Stimulated activated CD8-positive, alpha-beta memory T cell treated with anti-CD3 and anti-CD28 coated beads, Interleukin-15, amount 100 ng/mL, for 24 hours (primary cell): ENCODE results near the gene RHOT2.
A peak's percentile ranks its signal among the peaks of the same experiment; 100 is the strongest.

Experiments used
- DNase-seq: peaks from one replicate; pipeline ENCODE4 v3.0.0-alpha.2; 2020; ENCODE audit warnings: low read depth

RHOT2 gene

DNA sequence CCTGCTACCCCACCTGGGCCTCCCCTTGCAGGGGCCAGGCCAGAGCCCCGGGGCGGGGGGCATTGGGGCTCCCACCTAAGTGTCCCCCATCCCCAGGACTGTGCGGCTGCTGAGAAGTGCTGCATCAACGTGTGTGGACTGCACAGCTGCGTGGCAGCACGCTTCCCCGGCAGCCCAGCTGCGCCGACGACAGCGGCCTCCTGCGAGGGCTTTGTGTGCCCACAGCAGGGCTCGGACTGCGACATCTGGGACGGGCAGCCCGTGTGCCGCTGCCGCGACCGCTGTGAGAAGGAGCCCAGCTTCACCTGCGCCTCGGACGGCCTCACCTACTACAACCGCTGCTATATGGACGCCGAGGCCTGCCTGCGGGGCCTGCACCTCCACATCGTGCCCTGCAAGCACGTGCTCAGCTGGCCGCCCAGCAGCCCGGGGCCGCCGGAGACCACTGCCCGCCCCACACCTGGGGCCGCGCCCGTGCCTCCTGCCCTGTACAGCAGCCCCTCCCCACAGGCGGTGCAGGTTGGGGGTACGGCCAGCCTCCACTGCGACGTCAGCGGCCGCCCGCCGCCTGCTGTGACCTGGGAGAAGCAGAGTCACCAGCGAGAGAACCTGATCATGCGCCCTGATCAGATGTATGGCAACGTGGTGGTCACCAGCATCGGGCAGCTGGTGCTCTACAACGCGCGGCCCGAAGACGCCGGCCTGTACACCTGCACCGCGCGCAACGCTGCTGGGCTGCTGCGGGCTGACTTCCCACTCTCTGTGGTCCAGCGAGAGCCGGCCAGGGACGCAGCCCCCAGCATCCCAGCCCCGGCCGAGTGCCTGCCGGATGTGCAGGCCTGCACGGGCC, 35.2 kb upstream of the RHOT2 start:
- DNase-seq = no peak

DNA sequence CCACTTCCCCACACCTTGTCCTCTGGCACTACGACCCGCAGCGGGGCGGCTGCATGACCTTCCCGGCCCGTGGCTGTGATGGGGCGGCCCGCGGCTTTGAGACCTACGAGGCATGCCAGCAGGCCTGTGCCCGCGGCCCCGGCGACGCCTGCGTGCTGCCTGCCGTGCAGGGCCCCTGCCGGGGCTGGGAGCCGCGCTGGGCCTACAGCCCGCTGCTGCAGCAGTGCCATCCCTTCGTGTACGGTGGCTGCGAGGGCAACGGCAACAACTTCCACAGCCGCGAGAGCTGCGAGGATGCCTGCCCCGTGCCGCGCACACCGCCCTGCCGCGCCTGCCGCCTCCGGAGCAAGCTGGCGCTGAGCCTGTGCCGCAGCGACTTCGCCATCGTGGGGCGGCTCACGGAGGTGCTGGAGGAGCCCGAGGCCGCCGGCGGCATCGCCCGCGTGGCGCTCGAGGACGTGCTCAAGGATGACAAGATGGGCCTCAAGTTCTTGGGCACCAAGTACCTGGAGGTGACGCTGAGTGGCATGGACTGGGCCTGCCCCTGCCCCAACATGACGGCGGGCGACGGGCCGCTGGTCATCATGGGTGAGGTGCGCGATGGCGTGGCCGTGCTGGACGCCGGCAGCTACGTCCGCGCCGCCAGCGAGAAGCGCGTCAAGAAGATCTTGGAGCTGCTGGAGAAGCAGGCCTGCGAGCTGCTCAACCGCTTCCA, 34.4 kb upstream of the RHOT2 start:
- no peak for DNase-seq

DNA sequence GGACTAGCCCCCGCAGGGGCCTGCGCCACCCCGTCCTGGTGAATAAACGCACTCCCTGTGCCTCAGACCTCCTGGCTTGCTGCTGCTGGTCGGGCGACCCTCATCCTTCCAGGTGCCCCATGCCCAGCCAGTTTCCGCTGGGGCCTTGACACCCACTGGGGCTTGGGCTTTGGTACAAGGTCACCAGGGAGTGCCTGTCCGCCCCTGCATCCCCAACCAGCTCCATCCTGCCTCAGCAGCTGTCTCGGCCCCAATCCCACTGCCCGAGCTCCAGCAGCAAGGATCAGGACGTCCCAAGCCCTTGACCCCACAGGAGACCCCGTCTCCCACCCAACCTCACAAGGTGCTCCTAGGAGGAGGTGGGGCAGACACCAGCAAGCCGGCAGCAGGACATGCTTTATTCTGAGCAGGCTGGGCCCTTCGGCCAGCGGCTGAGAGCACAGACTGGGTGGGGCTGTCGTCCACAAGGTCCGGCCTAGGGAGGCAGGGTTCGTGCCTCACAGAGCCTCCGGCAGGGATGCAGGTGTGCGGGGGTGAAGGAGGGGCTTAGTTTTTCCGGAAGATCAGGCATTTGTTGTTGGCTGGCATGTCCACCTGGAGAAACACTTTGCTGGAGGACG, 33.8 kb upstream of the RHOT2 start:
- no peak for DNase-seq

DNA sequence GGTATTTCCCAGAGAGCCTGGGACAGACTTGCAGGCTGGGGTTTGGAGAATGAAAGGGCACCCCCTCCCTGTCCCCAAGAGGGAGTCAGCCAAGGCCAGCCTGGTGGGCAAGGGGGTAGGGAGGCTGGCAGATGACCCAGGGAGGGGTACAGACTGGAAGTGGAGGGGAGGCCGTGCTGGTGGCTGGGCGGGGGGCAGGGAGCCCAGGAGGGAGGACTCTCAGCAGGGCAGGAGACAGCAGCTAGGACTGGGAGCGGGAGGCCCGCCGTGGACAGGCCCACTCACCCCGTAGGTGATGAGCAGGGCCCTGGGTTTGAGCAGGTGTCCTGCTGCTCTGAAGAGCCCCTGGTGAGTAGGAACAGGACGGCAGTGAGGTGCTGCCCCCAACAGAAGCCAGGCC, 32.9 kb upstream of the RHOT2 start:
- no peak for DNase-seq

DNA sequence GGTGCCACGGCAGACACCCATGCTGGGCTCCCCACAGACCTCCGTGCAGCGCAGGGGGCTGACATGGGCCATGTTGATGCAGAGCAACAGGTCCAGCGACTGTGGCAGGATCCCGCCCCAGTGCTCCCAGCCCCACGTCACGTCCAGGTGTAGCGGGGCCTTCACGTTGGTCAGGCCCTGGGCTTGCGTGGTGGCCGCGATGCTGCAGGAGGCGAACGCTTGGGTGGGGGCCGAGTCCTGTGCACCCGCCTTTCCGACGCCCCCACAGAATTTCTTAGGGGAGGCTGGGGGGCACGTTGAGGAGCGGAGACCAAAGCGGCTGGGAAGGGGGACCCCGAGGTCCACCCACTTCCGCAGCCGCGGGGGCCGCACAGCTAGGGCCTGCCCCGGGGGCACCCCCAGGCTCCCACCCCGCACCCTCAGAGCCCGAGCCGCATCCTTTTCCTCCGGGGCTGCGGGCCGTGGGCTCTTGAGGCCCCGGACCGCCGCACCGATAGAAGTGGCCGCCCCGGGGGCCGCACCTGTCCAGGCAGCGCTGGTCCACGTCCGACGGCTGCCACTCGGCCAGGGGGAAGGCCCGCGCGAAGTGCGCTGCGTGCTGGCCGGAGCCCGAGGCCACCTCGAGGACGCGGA, 32.2 kb upstream of the RHOT2 start:
- DNase-seq = no peak

DNA sequence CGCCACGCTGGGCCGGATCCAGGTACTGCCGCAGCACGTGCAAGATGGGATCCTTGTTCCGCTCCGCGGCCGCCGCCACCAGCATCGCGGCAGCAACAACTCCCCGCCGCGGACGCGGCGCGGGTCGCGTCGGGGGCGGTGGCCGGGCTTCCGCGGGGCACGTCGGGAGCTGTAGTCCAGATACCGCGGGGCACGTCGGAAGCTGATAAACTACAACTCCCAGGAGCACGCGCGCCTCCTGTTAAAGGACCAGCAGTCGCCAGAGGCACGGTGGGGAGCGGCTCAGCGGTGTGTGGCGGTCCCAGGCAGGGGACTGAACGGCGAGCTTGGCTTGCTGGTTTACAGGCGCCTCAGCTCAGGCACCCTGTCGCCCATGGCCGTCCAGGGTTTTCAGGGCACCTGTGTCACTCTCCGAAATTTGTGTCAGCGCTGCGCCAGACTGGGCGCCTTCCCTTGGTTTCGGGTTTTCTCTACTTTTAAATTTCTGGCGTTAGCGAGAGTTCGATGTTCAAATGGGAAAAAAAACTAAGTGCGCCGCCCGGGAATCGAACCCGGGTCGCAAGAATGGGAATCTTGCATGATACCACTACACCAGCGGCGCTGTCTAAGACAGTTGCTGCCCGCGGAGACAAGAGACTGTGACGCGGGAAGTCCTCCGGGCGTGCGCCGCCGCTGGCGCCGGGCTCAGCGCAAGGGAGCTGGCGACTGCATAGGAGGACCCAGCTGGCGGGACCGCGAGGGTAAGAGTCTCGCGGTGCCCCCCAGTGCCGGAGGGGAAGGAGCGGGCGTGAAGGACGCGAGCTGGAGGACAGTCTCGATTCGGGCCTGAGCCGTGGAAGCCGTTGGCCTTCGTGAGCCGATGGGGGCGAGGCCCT, 31.5 kb upstream of the RHOT2 start, which contains the start of gene METTL26:
TSS of gene METTL26 (minus strand) at position 100 of the 875 bp plus-strand sequence. CDS start at position 85, 15 bp downstream.
- DNase-seq = peak; percentile 98

DNA sequence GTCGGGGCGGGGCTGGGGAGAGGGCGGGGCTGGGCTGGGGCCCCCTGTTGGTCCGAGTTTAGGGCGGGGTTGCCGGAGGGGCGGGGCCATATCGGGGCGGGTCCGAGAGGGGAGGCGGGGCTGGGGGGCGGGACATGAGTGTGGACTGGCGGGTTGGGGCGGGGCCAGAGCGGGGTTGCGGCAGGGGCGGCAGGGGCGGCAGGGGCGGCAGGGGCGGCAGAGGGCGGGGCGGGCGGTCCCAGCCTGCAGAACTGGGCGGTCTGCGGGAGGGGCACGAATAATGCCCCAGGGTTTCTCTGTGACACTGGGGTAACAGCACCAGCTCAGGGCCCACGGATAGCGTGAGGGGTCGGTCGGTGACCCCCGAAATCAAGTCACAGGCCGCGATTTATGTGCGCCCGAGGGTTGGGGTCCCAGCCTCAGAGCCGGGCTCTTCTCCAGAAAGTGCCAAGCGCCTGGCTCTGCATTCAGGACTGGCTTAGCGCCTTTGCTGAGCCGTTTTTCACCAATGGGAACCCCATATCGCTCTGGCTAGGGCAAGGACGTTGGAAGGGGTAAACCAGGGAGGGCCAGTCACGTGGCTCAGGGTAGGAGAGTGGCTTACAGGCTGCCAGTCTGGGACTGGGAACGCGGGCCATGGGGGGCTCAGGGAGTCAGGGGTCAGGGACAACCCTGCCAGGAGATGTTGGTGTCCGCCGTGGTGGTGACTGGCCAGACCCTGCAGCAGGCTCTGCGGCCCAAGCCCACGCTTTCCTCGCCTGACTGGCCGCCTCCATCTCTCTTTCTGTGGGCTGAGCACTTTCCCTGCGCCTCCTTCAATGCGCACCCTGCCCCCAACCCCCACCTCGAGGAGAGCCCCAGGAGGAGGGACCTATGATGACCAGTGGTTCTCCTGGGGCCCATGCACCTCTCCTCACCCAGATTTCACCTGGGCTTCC, 30.6 kb upstream of the RHOT2 start:
- DNase-seq = peak; percentile 82

DNA sequence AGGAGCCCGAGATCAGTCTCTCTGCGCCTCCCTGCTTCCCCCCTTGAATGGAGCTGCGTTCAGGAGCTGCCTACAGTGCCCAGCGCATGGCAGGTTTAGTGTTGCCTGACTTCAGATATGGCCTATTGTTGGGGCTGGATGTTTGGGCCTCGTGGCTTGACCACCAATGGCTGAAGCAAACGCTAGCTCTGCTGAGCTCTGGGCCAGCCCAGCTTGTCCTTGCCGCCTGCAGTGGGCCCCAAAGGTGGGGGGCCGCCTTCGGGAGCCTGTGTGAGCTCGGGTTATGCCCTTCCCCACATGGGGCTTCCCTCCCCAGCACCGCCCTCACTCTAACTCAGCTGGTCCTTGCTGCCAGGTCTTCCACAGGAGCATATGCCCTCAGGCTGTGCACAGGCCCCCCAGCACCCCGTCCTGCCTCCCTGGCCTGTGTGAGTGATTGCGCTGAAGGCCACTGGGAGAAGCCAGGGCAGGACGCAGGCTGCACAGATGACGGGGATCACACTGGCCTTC, 29.8 kb upstream of the RHOT2 start:
- DNase-seq = no peak

DNA sequence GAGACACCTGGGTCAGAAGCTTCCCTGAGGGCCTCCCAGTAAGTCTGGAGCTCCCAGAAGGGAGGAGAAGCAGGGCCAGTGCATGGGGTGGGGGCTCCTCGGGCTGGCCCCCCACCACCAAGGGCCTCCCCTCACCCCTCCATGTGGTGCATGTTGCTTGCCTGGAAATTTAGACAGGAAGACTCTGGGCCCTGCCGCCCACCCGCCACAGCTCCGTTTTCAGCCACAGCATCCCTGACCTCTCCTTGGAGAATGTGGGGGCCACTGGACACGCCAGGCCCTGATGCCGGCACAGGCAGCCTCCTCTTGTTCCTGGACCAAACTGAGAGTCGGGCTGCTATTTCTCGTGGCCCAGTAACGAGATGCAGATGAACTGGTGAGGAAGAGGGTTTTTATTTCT, 29.1 kb upstream of the RHOT2 start:
- no peak for DNase-seq

DNA sequence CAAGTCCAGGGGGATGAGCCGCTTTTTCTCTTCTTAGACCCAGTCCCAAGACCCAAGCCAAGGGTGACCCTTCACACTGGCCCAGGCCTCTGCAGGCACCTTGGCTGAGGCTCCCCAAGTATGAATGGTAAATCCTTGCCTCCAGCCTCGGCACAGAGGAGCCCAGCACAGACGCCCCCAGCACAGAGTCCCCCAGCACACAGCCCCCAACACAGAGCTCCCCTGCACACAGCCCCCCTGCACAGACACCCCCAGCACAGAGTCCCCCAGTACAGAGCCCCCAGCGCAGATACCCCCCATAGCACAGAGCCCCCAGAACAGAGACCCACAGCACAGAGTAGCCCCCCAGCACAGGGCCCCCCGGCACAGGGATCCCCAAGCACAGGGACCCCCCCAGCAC, 27.3 kb upstream of the RHOT2 start:
- DNase-seq = no peak

DNA sequence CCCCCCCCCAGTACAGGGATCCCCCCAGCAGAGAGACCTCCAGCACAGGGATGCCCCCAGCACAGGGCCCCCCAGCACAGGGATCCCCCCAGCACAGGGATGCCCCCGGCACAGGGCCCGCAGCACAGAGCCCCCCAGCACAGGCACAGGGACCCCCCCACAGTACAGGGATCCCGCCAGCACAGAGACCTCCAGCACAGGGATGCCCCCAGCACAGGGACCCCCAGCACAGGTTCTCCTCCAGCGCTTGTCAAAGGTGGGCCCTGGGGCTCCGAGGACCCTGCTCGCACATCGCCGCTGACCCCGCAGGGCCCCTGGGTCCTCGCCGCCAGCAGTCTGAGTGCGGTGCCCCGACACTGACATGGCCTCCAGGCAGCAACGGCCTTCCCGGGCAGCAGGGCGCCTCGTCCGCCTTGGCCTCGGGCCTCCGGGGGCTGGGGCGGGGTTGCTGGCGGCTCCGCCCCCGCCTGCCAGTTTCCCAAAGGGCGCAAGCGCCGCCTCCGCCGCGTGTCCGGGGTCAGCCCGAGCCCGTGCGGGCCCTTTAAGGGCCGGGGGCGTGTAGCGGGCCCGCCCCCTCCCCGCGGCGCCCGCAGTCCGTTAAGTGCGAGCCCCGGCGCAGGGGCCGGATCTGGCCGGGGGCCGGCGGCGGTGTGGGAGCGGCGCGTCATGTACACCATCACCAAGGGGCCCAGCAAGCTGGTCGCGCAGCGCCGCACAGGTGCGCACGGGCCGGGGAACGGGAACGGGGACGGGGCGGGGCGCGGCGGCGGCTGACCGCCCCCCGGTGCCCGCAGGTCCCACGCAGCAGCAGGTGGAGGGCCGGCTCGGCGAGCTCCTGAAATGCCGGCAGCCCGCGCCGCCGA, 26.4 kb upstream of the RHOT2 start, which contains the start of gene MCRIP2:
TSS of gene MCRIP2 (plus strand) at position 503 of the 863 bp plus-strand sequence. CDS start at position 667, 164 bp downstream.
- peak; percentile 46 for DNase-seq

DNA sequence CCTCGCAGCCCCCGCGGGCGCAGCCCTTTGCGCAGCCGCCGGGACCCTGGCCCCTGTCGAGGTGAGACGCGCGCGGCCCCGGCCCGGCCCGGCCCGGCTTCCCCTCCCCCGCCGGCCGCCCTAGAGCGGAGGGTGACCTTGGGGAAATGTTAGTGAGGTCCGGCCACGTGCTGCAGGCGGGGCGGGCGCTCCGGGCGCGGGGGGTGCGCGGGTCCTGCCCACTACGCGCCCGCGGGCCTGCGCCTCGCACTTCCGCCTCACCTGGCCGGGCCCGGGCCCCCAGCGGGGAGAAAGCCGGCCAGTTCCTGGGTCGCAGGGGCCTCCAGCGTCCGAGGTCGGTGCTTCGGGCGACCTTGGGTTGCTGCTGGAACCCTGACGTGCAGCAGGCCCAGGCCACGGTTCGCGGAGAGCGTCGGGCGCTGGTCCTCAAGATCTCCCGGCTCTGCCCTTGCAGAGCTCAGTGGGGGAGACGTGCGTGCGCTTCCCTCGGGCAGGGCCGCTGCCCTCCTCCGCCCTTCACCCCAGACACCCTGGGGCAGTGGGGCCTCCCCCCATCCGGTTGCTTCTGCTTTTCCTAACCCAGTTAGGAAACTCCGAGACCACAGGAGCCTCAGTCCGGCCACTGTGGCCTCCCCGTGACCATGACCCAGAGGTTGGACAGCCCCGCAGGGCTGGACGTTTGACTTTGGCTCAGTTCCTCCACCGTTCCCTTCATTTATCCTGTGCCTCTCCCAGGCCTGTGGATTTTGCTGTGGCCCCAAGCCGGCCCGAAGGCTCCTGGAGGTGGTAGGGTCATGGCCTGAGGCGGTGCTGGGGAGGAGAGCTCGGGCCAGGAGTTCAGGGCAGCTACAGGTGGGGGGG, 25.5 kb upstream of the RHOT2 start:
- DNase-seq = no peak

DNA sequence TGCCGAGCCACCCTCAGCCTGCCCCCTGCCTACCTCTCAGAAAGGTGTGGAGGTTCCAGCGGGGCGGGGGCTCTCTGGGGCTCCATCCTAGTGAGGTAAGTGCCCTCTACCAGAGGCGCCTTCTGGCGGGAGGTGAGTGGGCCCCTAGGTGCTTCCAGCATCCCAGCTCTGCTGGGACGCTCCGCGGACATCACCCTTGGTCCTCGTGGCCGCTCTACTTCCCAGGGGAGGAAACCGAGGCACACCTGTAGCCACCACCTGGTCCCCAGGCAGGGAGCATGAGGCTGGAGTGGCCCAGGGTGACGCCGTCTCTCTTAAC, 24.9 kb upstream of the RHOT2 start:
- no peak for DNase-seq

DNA sequence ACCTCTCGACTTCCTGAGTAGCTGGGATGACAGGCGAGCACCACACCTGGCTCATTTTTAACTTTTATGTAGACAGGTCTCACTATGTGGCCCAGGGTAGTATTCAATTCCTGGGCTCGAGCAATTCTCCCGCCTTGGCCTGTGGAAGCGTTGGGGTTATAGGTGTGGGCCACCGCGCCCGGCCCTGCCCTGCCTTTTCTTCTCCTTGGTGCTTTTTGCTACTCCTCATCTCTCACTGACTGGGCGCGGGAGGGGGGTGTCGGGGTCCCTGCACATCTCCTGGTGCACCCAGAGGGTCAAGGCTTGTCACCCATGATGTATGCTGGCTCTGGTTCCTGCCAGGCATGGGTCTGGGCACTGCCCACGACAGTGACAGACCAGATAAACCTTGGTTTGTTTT, 23.4 kb upstream of the RHOT2 start:
- DNase-seq = no peak

DNA sequence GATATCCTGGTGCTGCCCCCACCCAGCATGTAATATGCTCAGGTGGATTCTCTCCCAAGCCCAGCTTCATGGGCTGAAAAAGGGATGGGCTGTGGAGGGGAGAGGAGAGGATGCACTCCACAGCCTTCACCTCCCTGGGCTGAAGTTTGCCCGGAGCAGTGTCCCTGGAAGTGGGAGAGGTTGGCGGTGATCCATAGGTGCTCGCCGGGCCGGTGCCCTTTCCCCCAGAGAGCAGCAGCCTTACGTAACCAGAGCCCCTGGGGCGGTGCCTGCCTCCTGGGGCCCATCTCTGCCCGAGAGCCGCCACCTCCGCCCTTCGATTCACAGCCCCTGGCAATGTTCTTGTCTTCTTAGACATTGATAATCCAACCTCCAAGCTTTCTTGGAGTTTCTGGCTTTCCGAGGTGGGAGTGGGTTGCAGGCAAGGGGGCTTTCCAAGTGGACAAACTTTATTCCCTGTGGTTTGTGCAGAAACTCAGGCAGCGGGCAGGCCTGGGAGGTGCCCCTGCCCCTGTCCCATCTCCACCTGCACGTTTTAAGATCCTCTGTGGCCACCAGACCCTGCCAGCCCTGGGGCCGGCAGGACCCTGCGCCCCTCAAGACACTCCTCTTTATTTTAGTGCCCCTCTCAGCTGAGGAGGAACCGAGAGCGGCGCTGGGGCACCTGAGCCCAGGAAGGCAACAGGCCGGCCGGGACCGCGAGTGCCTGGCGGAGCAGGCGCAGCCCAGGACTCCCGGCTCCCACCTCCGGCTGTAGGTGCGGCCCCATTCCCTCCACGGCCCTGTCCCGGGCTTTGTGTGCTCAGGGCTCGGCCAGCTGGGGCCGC, 21.9 kb upstream of the RHOT2 start:
- DNase-seq = no peak

DNA sequence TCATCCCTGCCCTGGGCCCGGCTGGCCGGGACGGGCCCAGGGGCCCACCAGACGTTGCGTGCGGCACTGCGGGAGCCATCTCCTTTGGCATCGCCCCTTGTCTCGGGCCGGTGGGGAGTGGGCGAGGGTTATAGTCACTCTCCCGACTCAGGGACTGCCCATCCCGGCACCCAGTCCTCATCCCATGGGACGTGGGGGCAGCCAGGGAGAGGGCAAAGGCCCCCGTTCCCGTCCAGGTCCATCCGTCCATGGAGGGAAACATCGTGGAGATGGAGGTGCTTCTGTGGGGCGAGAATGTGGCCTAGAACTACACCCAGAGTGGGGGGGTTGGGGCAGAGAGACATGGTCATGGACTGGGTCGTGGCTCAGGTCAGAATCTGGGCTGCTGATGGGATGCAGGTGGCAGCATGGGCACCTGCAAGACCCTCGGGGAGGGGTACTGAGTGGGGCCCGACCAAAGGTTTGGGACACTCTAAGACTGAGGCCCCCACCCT, 21.2 kb upstream of the RHOT2 start:
- DNase-seq = no peak
